LNCaP clone FGC (cell line): ENCODE data around the gene INPP4A.

Experiments used
- DNase-seq: peaks from one replicate; pipeline ENCODE4 v3.0.0-alpha.2; 2011; ENCODE audit warnings: low read depth
- H3K4me3 ChIP-seq: 2 replicates; pipeline ENCODE4 v1.5.1; 2011; ENCODE audit warnings: mild to moderate bottlenecking, low read depth, low read length, control low read depth
- CTCF ChIP-seq: IDR thresholded peaks from 2 replicates; pipeline ENCODE4 v1.5.1; 2012; ENCODE audit warnings: mild to moderate bottlenecking; ENCODE audit not compliant: control insufficient read depth, insufficient read depth; ENCODE audit errors: extremely low read depth

INPP4A gene

GRCh38 chr2:98507461-98507860, 62.8 kb downstream of the INPP4A start:
- DNase-seq = no peak
- H3K4me3 ChIP-seq = no peak overlapping the region
- TF ChIP-seq CTCF = no peak

- TF ChIP-seq CTCF = no peak
- no peak for DNase-seq
Measured at GRCh38 chr2:98507891-98508708, 63.4 kb downstream of the INPP4A start.

GRCh38 chr2:98508709-98509066, 64.0 kb downstream of the INPP4A start:
- no peak for DNase-seq

More at GRCh38 chr2:98507891-98508708, 63.4 kb downstream of the INPP4A start:
- H3K4me3 ChIP-seq = no peak overlapping the region

GRCh38 chr2:98509542-98510321, 65.1 kb downstream of the INPP4A start:
- no peak for TF ChIP-seq CTCF
- no peak for DNase-seq
- no peak overlapping the region for H3K4me3 ChIP-seq

More at GRCh38 chr2:98508709-98509066, 64.0 kb downstream of the INPP4A start:
- TF ChIP-seq CTCF = no peak
- H3K4me3 ChIP-seq = no peak overlapping the region

GRCh38 chr2:98510322-98510662, 65.6 kb downstream of the INPP4A start:
- no peak for DNase-seq
- TF ChIP-seq CTCF = no peak
- H3K4me3 ChIP-seq = no peak overlapping the region

- no peak for TF ChIP-seq CTCF
- DNase-seq = no peak
- no peak overlapping the region for H3K4me3 ChIP-seq
Measured at GRCh38 chr2:98511981-98512380, 67.3 kb downstream of the INPP4A start.
